Measurements from ENCODE around the gene MB. TPM values are rescaled to one million over a fixed set of nuclear protein-coding genes. Genes with fewer than 3 reads are reported as not detected.
A peak's percentile ranks its signal among the peaks of the same experiment; 100 is the strongest.

MB gene
- total RNA-seq, 1 experiment from 2014 or later = 1.5 TPM

DNA sequence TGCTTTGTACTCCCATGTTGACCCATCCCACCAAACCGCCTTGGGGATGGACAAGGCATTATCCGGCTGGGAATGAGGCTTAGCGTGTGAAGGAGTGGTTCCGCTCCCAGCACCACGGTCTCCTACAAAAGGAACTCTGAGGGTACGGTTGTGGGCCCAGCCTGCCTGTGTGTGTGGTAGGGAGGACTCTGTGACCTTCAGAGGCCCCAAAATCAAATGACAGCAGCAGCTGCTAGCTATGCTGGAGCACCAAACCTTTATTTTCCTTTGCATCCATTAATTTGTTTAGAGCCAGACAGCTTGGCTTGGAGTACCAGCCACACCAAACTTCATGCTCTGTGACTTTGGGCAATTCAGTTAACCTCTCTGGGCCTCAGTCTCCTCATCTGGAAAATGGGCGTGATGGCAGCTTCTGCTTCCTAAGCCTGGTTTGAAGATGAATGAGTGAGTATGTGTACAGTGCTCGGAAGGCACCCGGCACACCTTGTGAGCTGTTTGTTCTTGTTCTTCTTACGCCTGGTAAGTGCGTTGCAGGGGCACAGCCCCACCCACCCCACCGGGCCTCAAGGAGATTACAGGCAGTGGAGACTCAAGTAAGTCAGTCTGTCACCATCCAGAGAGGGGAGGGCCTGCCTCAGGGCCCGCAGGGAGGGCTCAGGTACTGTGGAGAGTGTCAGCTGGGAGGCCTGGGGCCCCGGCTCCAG lies 25.3 kb downstream of the MB start (continued):
- TF ChIP-seq CEBPB (IDR thresholded peaks at IDR 0.05; ENCODE audit: low read depth) = no peak

- Histone ChIP-seq H3K9me2 (ENCODE audit: insufficient read depth) (no peaks in the 10 kb centered on the region), H2AFZ (ENCODE audit: low read depth, low read length, poor library complexity, severe bottlenecking) (peak overlapping the region; percentile 68), H4K20me1 (ENCODE audit: insufficient read depth) (no peaks in the 10 kb centered on the region), H3K36me3 (ENCODE audit: control insufficient read depth in 1 of 2, insufficient read depth in 2 of 2, low read length in 2 of 2) (no peaks in the 10 kb centered on the region), H3K9ac (ENCODE audit: low read length) (peak overlapping the region; percentile 36), H3K9me3 (ENCODE audit: control insufficient read depth in 1 of 2, insufficient read depth in 1 of 2, low read depth in 1 of 2, low read length in 2 of 2) (no peaks in the 10 kb centered on the region), H3K4me2 (ENCODE audit: low read length) (peak overlapping the region; percentile 66), H3K4me3 (replicated peaks in 1 of 2; ENCODE audit: low read depth in 1 of 2, low read length in 2 of 2) (peak overlapping the region in 1 of 2 experiments; percentile 34; a peak in 2 of 4 replicates), H3K79me2 (ENCODE audit: insufficient read depth, low read length) (no peaks in the 10 kb centered on the region), H3K27ac (ENCODE audit: low read depth, low read length) (peak overlapping the region; percentile 54), H3K27me3 (ENCODE audit: insufficient read depth, low read length) (no peaks in the 10 kb centered on the region), H3K4me1 (ENCODE audit: control insufficient read depth in 1 of 2, insufficient read depth in 2 of 2, low read length in 2 of 2) (peaks cover 33 to 49% of the 10 kb centered on the region in 2 experiments)
- intact Hi-C loops (cut with micrococcal nuclease) = no loop called here
- no TSS peak for BruUV-seq (replicated peaks)
- ChIA-PET RAD21 (ENCODE audit: low non-redundant PET in 1 of 2, low total read pairs in 2 of 2, uncharacterized antibody in 2 of 2, unreplicated experiment in 2 of 2) (interaction anchor here in 1 of 2 experiments (0.7 kb wide), 1 partner anchor 98 kb away, joined by 3 read pairs; no protein-coding TSS in a partner anchor), CTCF (no interaction called here), POLR2A (no interaction called here)
- DNase-seq (ENCODE audit: low read depth, low spot score) (no peak), ATAC-seq (peak; percentile 31)
- peak; percentile 41; the same call in 1 of the 2 replicates for TF ChIP-seq FOSL1 (IDR thresholded peaks at IDR 0.05; ENCODE audit: low read depth)
- no peak for TF ChIP-seq SIN3A (IDR thresholded peaks at IDR 0.05; ENCODE audit: low read depth)
- TF ChIP-seq SP1 (IDR thresholded peaks at IDR 0.05; ENCODE audit: low read depth) = peak; percentile 16; the same call in 1 of the 2 replicates
- 0 out of 2 replicates have a peak, but pooled peaks have one; percentile 27 for TF ChIP-seq POLR2AphosphoS5 (IDR thresholded peaks at IDR 0.05; ENCODE audit: low read depth, low read length)
Observed at GRCh38 chr22:35590634-35591295, 26.4 kb downstream of the MB start.

GRCh38 chr22:35589756-35590093 lies 27.4 kb downstream of the MB start:
- H3K79me2 ChIP-seq (ENCODE audit: insufficient read depth, low read length) = no peaks in the 10 kb centered on the region
- peak overlapping the region in 1 of 2 experiments; percentile 18; a peak in 1 of 4 replicates for H3K4me3 ChIP-seq (replicated peaks in 1 of 2; ENCODE audit: low read depth in 1 of 2, low read length in 2 of 2)
- peak overlapping the region; percentile 54 for H3K27ac ChIP-seq (ENCODE audit: low read depth, low read length)
- BruUV-seq (replicated peaks) = no TSS peak
- no peaks in the 10 kb centered on the region for H3K9me3 ChIP-seq (ENCODE audit: control insufficient read depth in 1 of 2, insufficient read depth in 1 of 2, low read depth in 1 of 2, low read length in 2 of 2)
- ATAC-seq = no peak; the same call in 1 of the 2 replicates
- TF ChIP-seq POLR2A (IDR thresholded peaks at IDR 0.05; ENCODE audit: borderline replicate concordance, extremely low read depth, insufficient read depth, insufficient read length) (no peak), JUND (IDR thresholded peaks at IDR 0.05) (no peak), ZNF274 (IDR thresholded peaks at IDR 0.05; ENCODE audit: low read depth, low read length) (no peak), ZFX (IDR thresholded peaks at IDR 0.05) (no peak), FOSL1 (IDR thresholded peaks at IDR 0.05; ENCODE audit: low read depth) (no peak), POLR2AphosphoS5 (IDR thresholded peaks at IDR 0.05; ENCODE audit: low read depth, low read length) (no peak), CEBPB (IDR thresholded peaks at IDR 0.05; ENCODE audit: low read depth) (no peak), ELF1 (IDR thresholded peaks at IDR 0.05; ENCODE audit: borderline replicate concordance, low read depth) (no peak)
- H3K4me2 ChIP-seq (ENCODE audit: low read length) = peak overlapping the region; percentile 66
- intact Hi-C loops (cut with micrococcal nuclease) = loop anchor here (2.0 kb wide), 1 partner anchor 33 kb away; no protein-coding TSS in a partner anchor
- H4K20me1 ChIP-seq (ENCODE audit: insufficient read depth) = no peaks in the 10 kb centered on the region
- peaks cover 33 to 49% of the 10 kb centered on the region in 2 experiments for H3K4me1 ChIP-seq (ENCODE audit: control insufficient read depth in 1 of 2, insufficient read depth in 2 of 2, low read length in 2 of 2)
- no peaks in the 10 kb centered on the region for H3K9me2 ChIP-seq (ENCODE audit: insufficient read depth)
- POLR2A ChIA-PET = no interaction called here
- H3K36me3 ChIP-seq (ENCODE audit: control insufficient read depth in 1 of 2, insufficient read depth in 2 of 2, low read length in 2 of 2) = no peaks in the 10 kb centered on the region
- RAD21 ChIA-PET (ENCODE audit: low non-redundant PET in 1 of 2, low total read pairs in 2 of 2, uncharacterized antibody in 2 of 2, unreplicated experiment in 2 of 2) = no interaction called here
- peak overlapping the region; percentile 46 for H3K9ac ChIP-seq (ENCODE audit: low read length)
- CTCF ChIA-PET = no interaction called here
- no peak for DNase-seq (ENCODE audit: low read depth, low spot score)
- no peak overlapping the region for H2AFZ ChIP-seq (ENCODE audit: low read depth, low read length, poor library complexity, severe bottlenecking)
- no peaks in the 10 kb centered on the region for H3K27me3 ChIP-seq (ENCODE audit: insufficient read depth, low read length)
